Mucosa of descending colon (tissue), 3 donors: ENCODE measurements around the gene BEGAIN. TPM values are rescaled to one million over a fixed set of nuclear protein-coding genes. Genes with fewer than 3 reads are reported as not detected.

Experiments used
- ATAC-seq: fragments of 200-7000 bp; cut with Tn5 transposase; one replicate; pipeline ENCODE4 v1.9.1; 2020; ENCODE audit warnings: mild to moderate bottlenecking, moderate library complexity
- DNase-seq, 3 donors: peaks; one replicate each; pipeline ENCODE4 v3.0.0-alpha.2; 2020
- H3K36me3 ChIP-seq: fragments of 200-600 bp; one replicate; pipeline ENCODE4 v1.8.0; 2021; ENCODE audit warnings: low read depth, mild to moderate bottlenecking
- H3K4me1 ChIP-seq: fragments of 200-600 bp; one replicate; pipeline ENCODE4 v1.8.0; 2021; ENCODE audit warnings: low read depth, mild to moderate bottlenecking
- H3K4me3 ChIP-seq: fragments of 200-600 bp; one replicate; pipeline ENCODE4 v1.8.0; 2021; ENCODE audit warnings: mild to moderate bottlenecking
- H3K9me3 ChIP-seq: fragments of 200-600 bp; one replicate; pipeline ENCODE4 v1.8.0; 2021; ENCODE audit warnings: mild to moderate bottlenecking
- intact Hi-C, 2 donors: fragments of 100-400 bp; cut with DNase I in 1 of 2; cut with micrococcal nuclease in 1 of 2; formaldehyde crosslinking; loops; one replicate each; pipeline versions ENCODE4 v1.11.0 to v1.11.1; 2022; cut with DNase I, micrococcal nuclease
- total RNA-seq, 3 donors: library from RNA; stranded (reverse); fragmentation: NEBNext Ultra II Directional in 2 of 3; extraction: Animal tissue kit (Norgen Biotek cat#: 25700) in 2 of 3; gene quantifications; one replicate each; pipeline versions ENCODE4 v1.2.1 to v1.2.4, GENCODE V29; 2021 to 2023
- TF ChIP-seq, protein P1 (sequence below): fragments of 200-600 bp; IDR thresholded peaks from one replicate; pipeline ENCODE4 v1.8.0; 2022; ENCODE audit warnings: antibody characterized with exemption, mild to moderate bottlenecking
- donor health status: DM: no; HTN: no; CAD: no; lungs with moderate emphysema.
- donor health status: DM: no; HTN: no; CAD: no.
- donor health status: DM: no; HTN: yes; CAD: no.

BEGAIN gene
- total RNA-seq, 3 donors from 2014 or later = 0.75 to 2.5 (median 1.1) TPM

DNA sequence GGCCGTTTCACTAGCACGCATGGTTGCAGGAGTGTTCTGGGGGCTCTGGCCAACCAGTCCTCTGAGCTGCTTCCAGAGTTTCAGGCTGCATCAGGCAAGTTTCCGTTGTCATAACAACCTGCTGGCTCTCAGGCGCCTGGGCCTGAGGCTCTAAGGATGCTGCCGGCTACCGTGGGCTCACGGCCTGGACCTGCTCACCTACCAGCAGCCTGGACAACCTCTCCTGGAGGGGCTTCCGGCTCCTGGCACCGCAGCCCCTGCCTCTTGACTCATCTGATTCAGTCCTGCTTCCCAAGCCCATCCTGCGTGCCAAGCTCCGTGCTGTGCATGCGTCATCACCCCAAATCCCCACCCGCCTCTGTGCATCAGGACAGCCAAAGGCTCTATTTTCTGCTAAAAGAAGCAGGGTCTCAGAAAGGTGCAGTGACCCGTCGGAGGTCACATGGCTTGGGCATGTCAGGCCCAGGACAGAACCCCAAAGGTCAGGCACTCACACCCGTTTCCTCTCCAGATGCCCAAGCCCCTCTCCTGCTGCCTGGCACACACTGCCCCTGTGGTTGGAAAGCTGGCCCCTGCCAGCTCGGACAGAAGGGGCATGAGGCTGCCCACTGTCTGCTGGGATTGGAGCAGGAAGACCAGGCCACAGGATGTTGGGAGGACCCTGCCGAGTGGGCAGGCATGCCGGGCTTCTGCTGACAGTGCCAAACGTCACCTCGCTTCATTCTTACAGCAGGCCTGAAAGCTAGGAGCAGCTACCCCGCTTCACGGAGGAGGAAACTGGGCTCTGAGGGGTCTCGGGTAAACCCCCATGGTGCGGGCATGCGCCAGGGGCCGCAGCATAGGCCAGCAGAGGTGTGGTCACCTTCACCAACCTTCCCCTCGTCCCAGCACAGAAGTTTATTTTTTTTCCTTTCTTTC lies 5.7 kb downstream of the BEGAIN start:
- TF ChIP-seq, protein P1, sequence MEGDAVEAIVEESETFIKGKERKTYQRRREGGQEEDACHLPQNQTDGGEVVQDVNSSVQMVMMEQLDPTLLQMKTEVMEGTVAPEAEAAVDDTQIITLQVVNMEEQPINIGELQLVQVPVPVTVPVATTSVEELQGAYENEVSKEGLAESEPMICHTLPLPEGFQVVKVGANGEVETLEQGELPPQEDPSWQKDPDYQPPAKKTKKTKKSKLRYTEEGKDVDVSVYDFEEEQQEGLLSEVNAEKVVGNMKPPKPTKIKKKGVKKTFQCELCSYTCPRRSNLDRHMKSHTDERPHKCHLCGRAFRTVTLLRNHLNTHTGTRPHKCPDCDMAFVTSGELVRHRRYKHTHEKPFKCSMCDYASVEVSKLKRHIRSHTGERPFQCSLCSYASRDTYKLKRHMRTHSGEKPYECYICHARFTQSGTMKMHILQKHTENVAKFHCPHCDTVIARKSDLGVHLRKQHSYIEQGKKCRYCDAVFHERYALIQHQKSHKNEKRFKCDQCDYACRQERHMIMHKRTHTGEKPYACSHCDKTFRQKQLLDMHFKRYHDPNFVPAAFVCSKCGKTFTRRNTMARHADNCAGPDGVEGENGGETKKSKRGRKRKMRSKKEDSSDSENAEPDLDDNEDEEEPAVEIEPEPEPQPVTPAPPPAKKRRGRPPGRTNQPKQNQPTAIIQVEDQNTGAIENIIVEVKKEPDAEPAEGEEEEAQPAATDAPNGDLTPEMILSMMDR = no peak
- DNase-seq (peak in 2 of 3 donors; percentile 14 to 19), ATAC-seq (no peak)
- Histone ChIP-seq H3K4me3 (no peak overlapping the region), H3K36me3 (no peaks in the 10 kb centered on the region), H3K9me3 (no peaks in the 10 kb centered on the region), H3K4me1 (peaks cover 2% of the 10 kb centered on the region)
- intact Hi-C loops = no loop called here

DNA sequence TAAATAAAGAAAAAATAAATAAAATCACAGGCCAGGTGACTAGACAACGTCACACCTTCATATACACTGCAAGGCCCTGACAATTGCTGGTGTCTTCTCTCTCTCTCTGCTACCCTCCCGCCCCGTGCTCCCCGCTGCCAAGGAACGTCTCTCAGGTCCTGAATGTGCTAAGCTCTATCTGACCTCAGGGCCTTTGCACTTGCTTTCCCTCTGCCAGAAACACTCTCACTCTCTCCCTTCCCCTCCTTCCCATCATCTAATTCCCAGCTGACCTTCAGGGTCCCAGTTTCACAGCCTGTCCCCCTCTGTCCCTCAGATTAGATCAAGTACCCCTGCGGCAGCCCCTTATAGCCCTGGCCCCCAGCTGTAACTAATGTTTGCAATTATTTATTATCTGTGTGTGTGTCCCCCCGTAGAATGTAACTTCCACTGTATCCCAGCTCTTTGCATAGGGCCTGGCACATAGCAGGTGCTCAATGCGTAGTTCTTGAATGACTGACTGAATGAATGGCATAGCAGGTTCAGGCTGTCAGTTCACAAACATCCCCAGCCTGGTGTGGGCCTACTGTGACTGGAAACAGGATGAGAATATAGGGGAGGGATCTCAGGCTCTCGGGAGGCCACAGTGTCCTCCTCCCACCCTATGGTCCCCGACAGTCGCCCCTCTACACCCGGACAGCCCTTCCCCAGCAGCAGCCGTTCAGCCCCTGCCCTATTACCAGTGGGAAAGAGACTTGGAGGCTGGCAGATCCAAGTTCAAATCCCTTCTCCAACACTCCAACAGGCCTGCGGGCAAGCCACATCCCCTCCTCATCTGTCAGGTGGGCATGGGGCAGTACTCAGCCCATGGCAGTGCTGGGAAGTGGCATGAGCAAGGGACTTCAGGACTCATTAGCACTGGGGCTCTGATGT lies 6.6 kb downstream of the BEGAIN start:
- DNase-seq = peak in 2 of 3 donors; percentile 6 to 29
- no peak overlapping the region for H3K4me3 ChIP-seq
- H3K4me1 ChIP-seq = no peaks in the 10 kb centered on the region
- TF ChIP-seq, protein P1 = no peak
- intact Hi-C loops = no loop called here
- H3K9me3 ChIP-seq = no peaks in the 10 kb centered on the region
- no peaks in the 10 kb centered on the region for H3K36me3 ChIP-seq
- ATAC-seq = no peak

DNA sequence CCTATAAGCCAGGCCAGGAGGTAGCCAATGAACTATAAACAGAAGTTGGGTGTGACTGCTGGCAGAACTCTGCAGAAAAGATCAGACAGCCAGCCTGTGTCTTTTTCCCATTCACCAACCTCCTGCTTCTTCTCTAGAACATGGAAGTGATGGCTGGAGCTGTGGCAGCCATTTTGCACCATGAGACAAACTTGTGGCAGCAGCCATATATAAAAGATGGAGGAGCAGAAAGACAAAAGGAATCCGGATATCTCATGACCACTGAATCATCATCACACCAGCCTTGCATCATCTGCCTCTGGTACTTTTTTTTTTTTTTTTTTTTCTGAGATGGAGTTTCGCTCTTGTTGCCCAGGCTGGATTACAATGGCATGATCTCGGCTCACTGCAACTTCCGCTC lies 8.7 kb downstream of the BEGAIN start:
- intact Hi-C loops = no loop called here
- Histone ChIP-seq H3K9me3 (no peaks in the 10 kb centered on the region), H3K4me3 (no peak overlapping the region), H3K4me1 (no peaks in the 10 kb centered on the region), H3K36me3 (no peaks in the 10 kb centered on the region)
- ATAC-seq = no peak
- no peak for DNase-seq
- TF ChIP-seq, protein P1 = no peak

DNA sequence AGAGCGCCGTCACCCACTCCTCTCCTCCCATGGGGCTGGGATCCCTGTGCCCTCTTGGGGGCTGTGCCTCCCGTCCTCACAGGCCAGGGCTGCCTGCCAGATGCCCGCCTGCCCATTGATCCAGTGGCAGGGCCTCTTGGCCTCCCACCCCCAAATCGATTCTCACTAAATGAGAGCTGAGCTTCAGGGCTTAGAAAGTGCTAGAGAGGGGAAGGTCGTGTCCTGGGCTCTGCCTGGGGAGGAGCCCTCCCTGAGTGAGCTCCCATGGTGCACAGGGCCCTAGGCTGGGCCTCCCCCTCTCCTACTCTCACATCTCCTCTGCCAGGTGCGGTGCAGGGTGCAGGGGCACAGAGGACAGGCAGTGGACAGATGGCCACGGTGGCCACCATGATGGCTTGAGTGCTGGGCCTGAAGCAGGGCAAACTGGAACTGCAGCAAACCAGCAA lies 9.2 kb downstream of the BEGAIN start:
- TF ChIP-seq, protein P1 = no peak
- intact Hi-C loops = no loop called here
- DNase-seq (peak in 1 of 3 donors; percentile 20), ATAC-seq (no peak)
- Histone ChIP-seq H3K9me3 (no peaks in the 10 kb centered on the region), H3K36me3 (no peaks in the 10 kb centered on the region), H3K4me1 (no peaks in the 10 kb centered on the region), H3K4me3 (no peak overlapping the region)

DNA sequence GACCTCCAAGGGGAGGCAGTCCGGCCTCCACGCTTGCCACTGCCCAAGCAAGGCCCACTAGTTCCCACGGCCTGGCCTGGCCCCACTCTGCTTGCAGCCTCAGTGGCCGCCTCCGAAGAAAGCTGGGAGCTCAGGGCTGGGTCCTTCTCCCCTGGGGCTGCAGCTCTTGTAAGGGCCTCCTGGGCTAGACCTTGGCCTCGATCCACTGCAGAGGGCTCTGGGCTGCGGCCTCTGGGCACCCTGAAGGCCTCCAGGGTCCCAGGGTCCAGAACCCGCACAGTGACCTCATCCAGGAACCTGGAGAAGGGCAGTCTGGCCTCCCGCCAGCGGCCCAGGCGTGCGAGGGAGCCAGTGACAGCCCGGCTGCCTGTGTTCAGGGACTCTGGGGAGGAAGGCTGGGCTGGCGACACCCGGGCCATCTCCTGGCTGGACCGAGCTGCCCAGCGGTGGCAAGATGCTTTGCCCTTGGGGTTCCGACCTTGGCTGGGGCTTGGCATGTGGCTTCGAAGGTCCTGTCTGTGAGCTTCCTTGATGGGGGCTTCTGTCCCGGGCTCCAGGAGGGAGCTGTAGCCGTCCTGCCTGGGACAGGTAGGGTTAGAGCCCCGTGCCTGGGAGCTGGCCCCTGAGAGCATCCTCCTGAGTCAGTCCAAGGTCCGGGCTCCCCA lies 9.8 kb downstream of the BEGAIN start:
- DNase-seq = peak in 2 of 3 donors; percentile 20 to 35

More for the DNA sequence above, 9.8 kb downstream of the BEGAIN start:
- TF ChIP-seq, protein P1 = no peak
- Histone ChIP-seq H3K4me1 (no peaks in the 10 kb centered on the region), H3K9me3 (no peaks in the 10 kb centered on the region), H3K4me3 (no peak overlapping the region), H3K36me3 (no peaks in the 10 kb centered on the region)
- no peak for ATAC-seq
- intact Hi-C loops = no loop called here
